T-helper 1 cell (primary cell): ENCODE results near the gene COL20A1.
A peak's percentile ranks its signal among the peaks of the same experiment; 100 is the strongest.

Experiments
- DNase-seq, 5 donors: peaks; one replicate each; pipeline ENCODE4 v3.0.0-alpha.2; 2012 to 2020

Gene COL20A1

GRCh38 chr20:63309261-63310071, 16.5 kb downstream of the COL20A1 start:
- peak in 1 of 5 donors; percentile 20 for DNase-seq

- no peak for DNase-seq
Observed at GRCh38 chr20:63310265-63310991, 17.4 kb downstream of the COL20A1 start.

- DNase-seq, result no peak
Observed at GRCh38 chr20:63311186-63311832, 18.3 kb downstream of the COL20A1 start.

GRCh38 chr20:63311833-63312243, 18.9 kb downstream of the COL20A1 start:
- DNase-seq, result no peak

- DNase-seq, result no peak
Observed at GRCh38 chr20:63312273-63312672, 19.3 kb downstream of the COL20A1 start.

- no peak for DNase-seq
Observed at GRCh38 chr20:63312690-63313348, 19.8 kb downstream of the COL20A1 start.

- peak in 1 of 5 donors; percentile 3 for DNase-seq
Observed at GRCh38 chr20:63313349-63314014, 20.5 kb downstream of the COL20A1 start.

- peak in 1 of 5 donors; percentile 4 for DNase-seq
Observed at GRCh38 chr20:63314015-63314471, 21.1 kb downstream of the COL20A1 start.

GRCh38 chr20:63314566-63315239, 21.7 kb downstream of the COL20A1 start:
- peak in 1 of 5 donors; percentile 3 for DNase-seq

GRCh38 chr20:63315240-63315689, 22.3 kb downstream of the COL20A1 start:
- peak in 1 of 5 donors; percentile 5 for DNase-seq

- peak in 2 of 5 donors; percentile 0 to 5 for DNase-seq
Observed at GRCh38 chr20:63315731-63316491, 22.9 kb downstream of the COL20A1 start.

GRCh38 chr20:63316502-63316921, 23.5 kb downstream of the COL20A1 start:
- DNase-seq, result peak in 1 of 5 donors; percentile 0

- DNase-seq, result no peak
Observed at GRCh38 chr20:63317061-63317460, 24.1 kb downstream of the COL20A1 start.

- DNase-seq, result no peak
Observed at GRCh38 chr20:63317601-63318291, 24.8 kb downstream of the COL20A1 start.

- DNase-seq, result peak in 1 of 5 donors; percentile 8
Observed at GRCh38 chr20:63318391-63319163, 25.6 kb downstream of the COL20A1 start.

GRCh38 chr20:63319164-63320040, 26.4 kb downstream of the COL20A1 start:
- no peak for DNase-seq

- no peak for DNase-seq
Observed at GRCh38 chr20:63320041-63320511, 27.1 kb downstream of the COL20A1 start.

GRCh38 chr20:63320616-63321147, 27.7 kb downstream of the COL20A1 start:
- DNase-seq, result no peak
